Astrocyte of the cerebellum (primary cell): ENCODE results near the gene ZC3H18.
A peak's percentile ranks its signal among the peaks of the same experiment; 100 is the strongest.

ENCODE experiments used
- DNase-seq: peaks from one replicate; pipeline ENCODE4 v3.0.0-alpha.2; 2011; ENCODE audit warnings: low read depth
- H3K4me3 ChIP-seq: 2 replicates; pipeline ENCODE4 v1.5.1; 2011; ENCODE audit warnings: mild to moderate bottlenecking, low read depth, low read length, moderate library complexity
- in situ Hi-C: cut with HindIII; loops from 2 replicates; pipeline ENCODE4 v1.10.0; 2017; ENCODE audit warnings: low sequenced_read_pairs
- TF ChIP-seq, protein P1 (sequence below): IDR thresholded peaks from 2 replicates; pipeline ENCODE4 v1.5.1; 2012; ENCODE audit warnings: low read length, low read depth, moderate library complexity, mild to moderate bottlenecking; ENCODE audit errors: missing control alignments

The ZC3H18 gene

DNA sequence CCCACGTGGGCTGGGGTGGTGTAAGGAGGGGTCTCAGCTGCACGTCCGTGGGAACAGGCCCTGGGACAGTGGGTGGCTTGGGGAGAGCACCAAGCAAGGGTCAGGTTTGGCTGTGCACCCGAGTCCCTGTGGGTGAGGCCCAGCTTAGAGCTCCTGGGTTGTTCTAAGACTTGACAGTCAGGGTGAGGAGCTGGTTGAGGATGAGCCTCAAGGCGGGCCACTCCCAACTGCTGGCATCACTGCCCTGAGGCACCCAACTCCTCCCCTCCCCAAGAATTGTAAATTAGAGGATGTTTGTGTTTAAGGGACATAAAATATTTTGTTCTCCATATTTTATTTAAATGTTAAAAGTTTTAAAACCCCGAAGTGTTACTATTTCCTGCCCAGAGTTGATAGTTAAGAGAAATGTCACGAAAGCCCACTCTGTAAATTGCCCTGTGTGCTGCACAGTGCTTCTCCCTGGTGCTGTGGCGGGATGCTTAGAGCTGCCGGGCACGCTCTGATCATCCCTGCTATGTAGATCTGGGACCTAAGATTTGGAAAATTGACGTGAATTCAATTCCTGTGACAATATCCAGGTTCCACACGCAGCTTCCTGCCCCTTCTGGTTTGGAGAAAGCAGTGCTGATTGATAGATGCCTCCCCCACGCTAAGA is 15.9 kb downstream of the ZC3H18 start:
- no peak for DNase-seq
- in situ Hi-C loops: loop anchor here (5.0 kb wide), 1 partner anchor 41 kb away; no protein-coding TSS in a partner anchor
- TF ChIP-seq, protein P1, sequence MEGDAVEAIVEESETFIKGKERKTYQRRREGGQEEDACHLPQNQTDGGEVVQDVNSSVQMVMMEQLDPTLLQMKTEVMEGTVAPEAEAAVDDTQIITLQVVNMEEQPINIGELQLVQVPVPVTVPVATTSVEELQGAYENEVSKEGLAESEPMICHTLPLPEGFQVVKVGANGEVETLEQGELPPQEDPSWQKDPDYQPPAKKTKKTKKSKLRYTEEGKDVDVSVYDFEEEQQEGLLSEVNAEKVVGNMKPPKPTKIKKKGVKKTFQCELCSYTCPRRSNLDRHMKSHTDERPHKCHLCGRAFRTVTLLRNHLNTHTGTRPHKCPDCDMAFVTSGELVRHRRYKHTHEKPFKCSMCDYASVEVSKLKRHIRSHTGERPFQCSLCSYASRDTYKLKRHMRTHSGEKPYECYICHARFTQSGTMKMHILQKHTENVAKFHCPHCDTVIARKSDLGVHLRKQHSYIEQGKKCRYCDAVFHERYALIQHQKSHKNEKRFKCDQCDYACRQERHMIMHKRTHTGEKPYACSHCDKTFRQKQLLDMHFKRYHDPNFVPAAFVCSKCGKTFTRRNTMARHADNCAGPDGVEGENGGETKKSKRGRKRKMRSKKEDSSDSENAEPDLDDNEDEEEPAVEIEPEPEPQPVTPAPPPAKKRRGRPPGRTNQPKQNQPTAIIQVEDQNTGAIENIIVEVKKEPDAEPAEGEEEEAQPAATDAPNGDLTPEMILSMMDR: no peak
- H3K4me3 ChIP-seq: no peak overlapping the region

DNA sequence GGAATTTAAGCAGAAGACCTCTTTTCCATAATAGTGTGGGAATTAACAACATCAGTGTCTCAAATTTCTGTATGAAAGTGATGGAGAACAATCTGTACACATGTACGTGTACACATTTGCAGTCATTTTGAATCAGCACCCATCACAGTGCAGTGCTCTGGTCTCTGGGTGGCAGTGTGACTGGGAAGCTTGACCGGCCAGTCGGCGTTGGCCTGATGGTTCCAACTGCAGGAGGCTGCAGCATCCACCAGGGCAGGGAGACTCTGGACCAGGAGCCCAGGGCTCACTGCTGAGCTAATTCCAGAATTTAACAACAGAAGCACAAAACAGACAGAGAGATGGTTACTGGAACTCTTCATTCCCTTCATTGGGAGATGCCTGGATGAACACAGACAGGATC is 17.9 kb downstream of the ZC3H18 start:
- in situ Hi-C loops: loop anchor here (5.0 kb wide), 1 partner anchor 39 kb away; no protein-coding TSS in a partner anchor
- DNase-seq: no peak
- no peak overlapping the region for H3K4me3 ChIP-seq
- TF ChIP-seq, protein P1: no peak

DNA sequence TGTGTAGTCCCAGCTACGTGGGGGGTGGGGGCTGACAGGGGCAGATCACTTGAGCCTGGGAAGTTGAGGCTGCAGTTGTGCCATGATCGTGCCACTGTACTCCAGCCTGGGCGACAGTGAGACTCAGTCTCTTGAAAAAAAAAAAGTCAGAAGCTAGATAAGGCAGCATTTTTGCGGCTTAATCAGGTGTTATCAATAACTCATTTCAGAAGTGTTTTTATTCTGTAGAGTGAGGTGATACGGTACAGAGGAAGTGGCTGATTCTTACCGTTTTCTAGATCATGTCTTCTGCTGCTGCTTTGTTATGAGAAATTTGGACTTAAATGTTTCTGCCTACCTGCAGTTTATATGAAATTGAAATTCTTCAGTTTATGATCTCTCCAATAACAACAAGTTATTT is 18.6 kb downstream of the ZC3H18 start:
- in situ Hi-C loops: loop anchor here (5.0 kb wide), 1 partner anchor 39 kb away; no protein-coding TSS in a partner anchor
- H3K4me3 ChIP-seq: no peak overlapping the region
- no peak for DNase-seq
- TF ChIP-seq, protein P1: no peak

DNA sequence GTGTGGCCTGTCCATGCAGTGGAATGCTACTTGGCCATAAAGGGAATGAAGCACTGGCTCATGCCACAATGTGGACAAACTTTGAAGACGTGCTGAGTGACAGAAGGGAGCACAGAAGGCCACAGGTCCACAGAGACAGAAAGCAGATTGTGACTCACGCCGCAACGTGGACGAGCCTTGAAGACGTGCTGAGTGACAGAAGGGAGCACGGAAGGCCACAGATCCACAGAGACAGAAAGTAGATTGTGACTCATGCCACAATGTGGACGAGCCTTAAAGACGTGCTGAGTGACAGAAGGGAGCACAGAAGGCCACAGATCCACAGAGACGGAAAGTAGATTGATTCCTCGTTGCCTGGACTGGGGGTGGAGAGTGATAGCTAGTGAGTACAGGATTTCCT is 19.2 kb downstream of the ZC3H18 start:
- H3K4me3 ChIP-seq: no peak overlapping the region
- DNase-seq: no peak
- in situ Hi-C loops: loop anchor here (5.0 kb wide), 1 partner anchor 38 kb away; no protein-coding TSS in a partner anchor
- TF ChIP-seq, protein P1: no peak

DNA sequence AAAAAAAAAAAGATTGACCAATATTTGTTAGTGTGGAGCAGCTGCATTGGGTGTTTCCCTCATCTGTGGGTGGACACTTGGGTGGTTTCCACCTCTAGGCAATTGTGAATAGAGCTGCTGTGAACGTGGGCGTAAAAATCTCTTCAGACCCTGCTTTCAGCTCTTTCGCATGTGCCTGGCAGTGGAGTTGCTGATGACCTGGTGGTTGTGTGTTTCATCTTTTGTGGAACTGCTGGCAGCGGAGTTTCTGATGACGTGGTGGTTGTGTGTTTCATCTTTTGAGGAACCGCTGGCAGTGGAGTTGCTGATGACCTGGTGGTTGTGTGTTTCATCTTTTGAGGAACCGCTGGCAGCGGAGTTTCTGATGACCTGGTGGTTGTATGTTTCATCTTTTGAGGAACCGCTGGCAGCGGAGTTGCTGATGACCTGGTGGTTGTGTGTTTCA is 21.4 kb downstream of the ZC3H18 start:
- H3K4me3 ChIP-seq: no peak overlapping the region
- TF ChIP-seq, protein P1: no peak
- DNase-seq: no peak
- in situ Hi-C loops: no loop called here

DNA sequence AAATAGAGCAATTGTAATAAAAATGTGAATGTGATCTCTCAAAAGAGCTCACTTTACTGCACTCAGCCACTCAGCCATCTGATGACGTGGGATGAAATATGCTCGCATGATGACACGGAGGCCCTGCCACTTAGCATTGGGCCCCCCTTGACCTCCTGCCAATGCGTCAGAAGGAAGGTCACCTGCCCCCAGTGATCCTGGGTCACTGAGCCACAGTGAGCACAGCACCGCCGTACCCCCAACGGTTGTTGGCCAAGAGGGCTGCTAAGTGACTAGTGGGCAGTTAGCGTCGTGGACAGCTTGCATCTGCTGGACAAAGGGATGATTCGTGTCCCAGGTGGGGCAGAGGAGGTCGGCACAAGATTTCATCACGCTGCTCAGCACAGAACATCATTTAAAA is 22.9 kb downstream of the ZC3H18 start:
- in situ Hi-C loops: no loop called here
- DNase-seq: no peak
- no peak overlapping the region for H3K4me3 ChIP-seq
- TF ChIP-seq, protein P1: no peak

DNA sequence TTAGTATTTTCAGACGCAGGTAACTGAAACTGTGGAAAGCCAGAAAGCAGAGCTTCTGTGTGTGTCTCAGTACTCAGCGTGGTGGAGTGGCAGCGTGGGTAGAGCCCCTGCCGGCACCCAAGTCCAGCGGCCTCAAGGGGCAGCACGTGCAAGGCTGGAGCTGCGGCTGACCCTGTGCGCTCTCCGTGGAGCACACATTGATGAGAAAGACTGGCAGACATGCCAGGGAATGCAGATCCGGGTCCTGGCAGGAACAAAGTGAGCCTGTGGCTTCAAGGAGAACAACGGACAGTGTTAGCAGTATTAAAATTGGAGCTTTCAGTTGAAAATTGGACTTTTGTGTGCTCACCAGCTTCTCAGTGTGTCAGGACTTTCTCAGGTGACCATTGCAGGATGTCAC is 23.3 kb downstream of the ZC3H18 start:
- TF ChIP-seq, protein P1: peak; percentile 7
- in situ Hi-C loops: no loop called here
- no peak overlapping the region for H3K4me3 ChIP-seq
- no peak for DNase-seq
